Type B pancreatic cell (in vitro differentiated cells): Measurements from ENCODE around the gene MRTFB. TPM values are rescaled to one million over a fixed set of nuclear protein-coding genes. Genes with fewer than 3 reads are reported as not detected.
A peak's percentile ranks its signal among the peaks of the same experiment; 100 is the strongest.

Experiments used
- DNase-seq: peaks from one replicate; pipeline ENCODE4 v3.0.0; 2021; ENCODE audit warnings: mixed read lengths; ENCODE audit not compliant: unreplicated experiment; ENCODE audit errors: extremely low spot score
- H3K27ac Mint-ChIP-seq: 2 replicates; pipeline ENCODE4 v1.8.0; 2021; ENCODE audit warnings: mild to moderate bottlenecking, mixed read lengths
- H3K27me3 Mint-ChIP-seq: 2 replicates; pipeline ENCODE4 v1.8.0; 2021; ENCODE audit warnings: mixed read lengths
- H3K36me3 Mint-ChIP-seq: 2 replicates; pipeline ENCODE4 v1.8.0; 2021; ENCODE audit warnings: mixed read lengths
- H3K4me1 Mint-ChIP-seq: one replicate; pipeline ENCODE4 v1.8.0; 2021; ENCODE audit warnings: mixed read lengths; ENCODE audit not compliant: unreplicated experiment
- H3K4me3 Mint-ChIP-seq: 2 replicates; pipeline ENCODE4 v1.8.0; 2021; ENCODE audit warnings: mild to moderate bottlenecking, mixed read lengths
- H3K9me3 Mint-ChIP-seq: 2 replicates; pipeline ENCODE4 v1.8.0; 2021; ENCODE audit warnings: mixed read lengths
- CTCF ChIP-seq: fragments of 200-600 bp; sonication (generic); conservative IDR thresholded peaks from 2 replicates; pipeline ENCODE4 v1.5.0; 2021; ENCODE audit warnings: antibody characterized with exemption, mild to moderate bottlenecking
- total RNA-seq: library from RNA; stranded (reverse); gene quantifications from 2 replicates; pipeline ENCODE4 v1.2.1, GENCODE V29; 2021; ENCODE audit warnings: low replicate concordance

MRTFB gene
- total RNA-seq, 1 donor from 2014 or later = 61.0 TPM

GRCh38 chr16:14244196-14245010 lies 173.3 kb downstream of the MRTFB start:
- H3K4me3 Mint-ChIP-seq = no peak overlapping the region
- no peaks in the 10 kb centered on the region for H3K27me3 Mint-ChIP-seq
- no peaks in the 10 kb centered on the region for H3K9me3 Mint-ChIP-seq
- no peak for DNase-seq
- TF ChIP-seq CTCF = no peak
- H3K4me1 Mint-ChIP-seq = peaks cover 5% of the 10 kb centered on the region
- peaks cover 33% of the 10 kb centered on the region for H3K36me3 Mint-ChIP-seq
- no peak overlapping the region for H3K27ac Mint-ChIP-seq

- TF ChIP-seq CTCF = no peak
- Mint-ChIP-seq H3K27me3 (no peaks in the 10 kb centered on the region), H3K9me3 (no peaks in the 10 kb centered on the region), H3K27ac (peak overlapping the region; percentile 37), H3K4me1 (peaks cover 5% of the 10 kb centered on the region), H3K36me3 (peaks cover 37% of the 10 kb centered on the region), H3K4me3 (no peak overlapping the region)
- DNase-seq = no peak
These were observed 177.7 kb downstream of the MRTFB start for GRCh38 chr16:14248791-14249190.

- Mint-ChIP-seq H3K4me1 (peaks cover 5% of the 10 kb centered on the region), H3K27ac (no peak overlapping the region)
- no peak for DNase-seq
These were observed 178.3 kb downstream of the MRTFB start for GRCh38 chr16:14249291-14250032.

GRCh38 chr16:14251419-14251818 lies 180.3 kb downstream of the MRTFB start:
- peaks cover 5% of the 10 kb centered on the region for H3K4me1 Mint-ChIP-seq
- no peak for TF ChIP-seq CTCF
- no peak overlapping the region for H3K27ac Mint-ChIP-seq
- H3K4me3 Mint-ChIP-seq = no peak overlapping the region
- no peaks in the 10 kb centered on the region for H3K27me3 Mint-ChIP-seq
- peaks cover 36% of the 10 kb centered on the region for H3K36me3 Mint-ChIP-seq
- no peak for DNase-seq
- no peaks in the 10 kb centered on the region for H3K9me3 Mint-ChIP-seq

More at GRCh38 chr16:14249291-14250032, 178.3 kb downstream of the MRTFB start:
- no peaks in the 10 kb centered on the region for H3K9me3 Mint-ChIP-seq
- peak; percentile 91 for TF ChIP-seq CTCF
- no peak overlapping the region for H3K4me3 Mint-ChIP-seq
- peaks cover 34% of the 10 kb centered on the region for H3K36me3 Mint-ChIP-seq
- H3K27me3 Mint-ChIP-seq = no peaks in the 10 kb centered on the region

GRCh38 chr16:14252860-14253259 lies 181.7 kb downstream of the MRTFB start:
- Mint-ChIP-seq H3K4me1 (no peaks in the 10 kb centered on the region), H3K4me3 (no peak overlapping the region), H3K9me3 (no peaks in the 10 kb centered on the region), H3K27ac (no peak overlapping the region), H3K27me3 (no peaks in the 10 kb centered on the region), H3K36me3 (peaks cover 41% of the 10 kb centered on the region)
- no peak for DNase-seq
- TF ChIP-seq CTCF = no peak
